Glutamatergic neuron (in vitro differentiated cells): ENCODE data around the gene DNMT1. TPM values are rescaled to one million over a fixed set of nuclear protein-coding genes. Genes with fewer than 3 reads are reported as not detected.
"Not testable (repeated sequence)": the region's sequence is repeated elsewhere in the genome, so short reads cannot be mapped to it uniquely, and the experiment has no call there.

Source experiments
- DNase-seq: peaks from one replicate; pipeline ENCODE4 v3.0.0; 2022
- H3K27ac Mint-ChIP-seq: one replicate; pipeline ENCODE4 v1.8.0; 2020; ENCODE audit warnings: mild to moderate bottlenecking, mixed read lengths, inconsistent platforms; ENCODE audit not compliant: unreplicated experiment
- H3K27me3 Mint-ChIP-seq: one replicate; pipeline ENCODE4 v1.8.0; 2020; ENCODE audit warnings: mild to moderate bottlenecking, moderate library complexity, mixed read lengths, inconsistent platforms; ENCODE audit not compliant: unreplicated experiment
- H3K36me3 Mint-ChIP-seq: one replicate; pipeline ENCODE4 v1.8.0; 2020; ENCODE audit warnings: mild to moderate bottlenecking, mixed read lengths, inconsistent platforms; ENCODE audit not compliant: unreplicated experiment
- H3K4me1 Mint-ChIP-seq: one replicate; pipeline ENCODE4 v1.8.0; 2020; ENCODE audit warnings: mild to moderate bottlenecking, low read depth, mixed read lengths, inconsistent platforms; ENCODE audit not compliant: unreplicated experiment
- H3K4me3 Mint-ChIP-seq: one replicate; pipeline ENCODE4 v1.8.0; 2020; ENCODE audit warnings: mild to moderate bottlenecking, mixed read lengths, inconsistent platforms; ENCODE audit not compliant: unreplicated experiment
- H3K9me3 Mint-ChIP-seq: one replicate; pipeline ENCODE4 v1.8.0; 2020; ENCODE audit warnings: mild to moderate bottlenecking, moderate library complexity, mixed read lengths, inconsistent platforms; ENCODE audit not compliant: unreplicated experiment
- CTCF ChIP-seq: fragments of 200-600 bp; sonication (generic); IDR thresholded peaks from one replicate; pipeline ENCODE4 v1.5.0; 2021; ENCODE audit not compliant: partially characterized antibody, unreplicated experiment
- total RNA-seq: library from RNA; stranded (reverse); fragmentation: NEBNext Ultra II Directional; extraction: Animal tissue kit (Norgen Biotek cat#: 25700); gene quantifications from one replicate; pipeline ENCODE4 v1.2.1, GENCODE V29; 2021; ENCODE audit not compliant: unreplicated experiment

DNMT1 gene
- total RNA-seq, 1 donor from 2014 or later: 129 TPM

- no peak for DNase-seq
- peaks cover 7% of the 10 kb centered on the region for H3K27me3 Mint-ChIP-seq
- TF ChIP-seq CTCF: no peak
- no peaks in the 10 kb centered on the region for H3K4me1 Mint-ChIP-seq
- no peak overlapping the region for H3K27ac Mint-ChIP-seq
- H3K9me3 Mint-ChIP-seq: no peaks in the 10 kb centered on the region
- no peaks in the 10 kb centered on the region for H3K36me3 Mint-ChIP-seq
- no peak overlapping the region for H3K4me3 Mint-ChIP-seq
Observed at GRCh38 chr19:10207026-10207425, 12.3 kb upstream of the DNMT1 start.

- Mint-ChIP-seq H3K27ac (no peak overlapping the region), H3K4me3 (no peak overlapping the region), H3K4me1 (no peaks in the 10 kb centered on the region), H3K27me3 (peaks cover 7% of the 10 kb centered on the region), H3K9me3 (no peaks in the 10 kb centered on the region), H3K36me3 (no peaks in the 10 kb centered on the region)
- DNase-seq: no peak
- no peak for TF ChIP-seq CTCF
Observed at GRCh38 chr19:10206226-10206885, 11.6 kb upstream of the DNMT1 start.

- TF ChIP-seq CTCF: no peak
- Mint-ChIP-seq H3K27me3 (peaks cover 4% of the 10 kb centered on the region), H3K4me3 (no peak overlapping the region), H3K4me1 (no peaks in the 10 kb centered on the region), H3K27ac (no peak overlapping the region), H3K36me3 (no peaks in the 10 kb centered on the region), H3K9me3 (no peaks in the 10 kb centered on the region)
- no peak for DNase-seq
Observed at GRCh38 chr19:10205636-10206035, 10.9 kb upstream of the DNMT1 start.

GRCh38 chr19:10203686-10204085 is 8.9 kb upstream of the DNMT1 start:
- Mint-ChIP-seq H3K4me1 (no peaks in the 10 kb centered on the region), H3K27ac (no peak overlapping the region), H3K4me3 (no peak overlapping the region), H3K27me3 (no peaks in the 10 kb centered on the region), H3K36me3 (no peaks in the 10 kb centered on the region), H3K9me3 (no peaks in the 10 kb centered on the region)
- DNase-seq: no peak
- no peak for TF ChIP-seq CTCF

GRCh38 chr19:10201176-10201575 is 6.4 kb upstream of the DNMT1 start:
- H3K9me3 Mint-ChIP-seq: no peaks in the 10 kb centered on the region
- no peak for DNase-seq
- no peaks in the 10 kb centered on the region for H3K4me1 Mint-ChIP-seq
- no peak overlapping the region for H3K27ac Mint-ChIP-seq
- H3K4me3 Mint-ChIP-seq: no peak overlapping the region
- H3K27me3 Mint-ChIP-seq: peaks cover 2% of the 10 kb centered on the region
- H3K36me3 Mint-ChIP-seq: no peaks in the 10 kb centered on the region
- no peak for TF ChIP-seq CTCF

GRCh38 chr19:10200101-10200500 is 5.3 kb upstream of the DNMT1 start:
- H3K27ac Mint-ChIP-seq, H3K4me1 Mint-ChIP-seq, H3K36me3 Mint-ChIP-seq, H3K27me3 Mint-ChIP-seq, H3K9me3 Mint-ChIP-seq, H3K4me3 Mint-ChIP-seq, DNase-seq: not testable (repeated sequence)

- H3K36me3 Mint-ChIP-seq, H3K4me3 Mint-ChIP-seq, DNase-seq, H3K9me3 Mint-ChIP-seq, H3K27ac Mint-ChIP-seq, H3K4me1 Mint-ChIP-seq, H3K27me3 Mint-ChIP-seq: not testable (repeated sequence)
Observed at GRCh38 chr19:10198889-10199644, 4.3 kb upstream of the DNMT1 start.
